Suprapubic skin (tissue), 3 donors: ENCODE measurements around the gene TEAD4.

Experiments used
- POLR2A ChIP-seq, 2 donors: fragments of 450-650 bp; IDR thresholded peaks; one replicate each; pipeline ENCODE4 v1.6.1; 2017; ENCODE audit warnings: antibody characterized with exemption in 2 of 2, mild to moderate bottlenecking in 2 of 2, moderate library complexity in 2 of 2
- TF ChIP-seq, protein P1 (sequence below), 2 donors: fragments of 200-600 bp in 1 of 2; fragments of 450-650 bp in 1 of 2; sonication (generic) in 1 of 2; IDR thresholded peaks; one replicate each; pipeline ENCODE4 v1.5.1; 2016 to 2019; ENCODE audit warnings: antibody characterized with exemption in 2 of 2, mild to moderate bottlenecking in 1 of 2, moderate library complexity in 1 of 2

DNA sequence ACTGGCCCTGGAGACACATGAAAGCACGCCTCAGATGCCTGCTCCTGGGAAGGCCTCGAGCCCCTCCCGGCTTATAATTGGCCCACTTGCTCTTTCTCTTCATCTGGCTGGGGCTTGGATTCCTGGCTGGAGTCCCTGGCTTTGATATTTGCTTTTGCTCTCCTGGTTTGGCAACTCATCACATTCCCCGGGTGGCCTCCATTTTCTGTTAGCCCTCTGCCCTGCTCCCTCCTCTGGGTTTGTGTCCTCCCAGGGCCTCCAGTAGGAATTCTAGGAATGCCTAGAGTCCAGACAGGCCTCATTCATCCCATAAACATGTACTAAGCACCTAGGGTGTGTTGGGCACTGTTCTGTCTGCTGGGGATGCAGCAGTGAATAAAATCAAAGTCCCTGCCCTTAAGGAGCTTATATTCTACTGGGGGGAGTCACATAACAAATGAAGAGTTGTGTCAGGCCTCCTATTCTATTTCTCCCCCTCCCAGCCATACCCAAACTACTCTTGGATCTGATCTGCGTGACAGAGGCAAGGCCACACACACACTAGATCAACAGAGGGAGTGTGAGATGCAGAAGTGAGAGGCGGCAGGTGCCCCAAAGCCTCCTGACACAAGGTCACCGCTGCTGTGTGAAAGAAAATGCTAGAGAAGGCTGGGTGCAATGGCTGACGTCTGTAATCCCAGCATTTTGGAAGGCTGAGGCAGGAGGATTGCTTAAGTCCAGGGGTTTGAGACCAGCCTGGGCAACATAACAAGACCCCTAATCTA, 96.7 kb downstream of the TEAD4 start:
- TF ChIP-seq, protein P1, sequence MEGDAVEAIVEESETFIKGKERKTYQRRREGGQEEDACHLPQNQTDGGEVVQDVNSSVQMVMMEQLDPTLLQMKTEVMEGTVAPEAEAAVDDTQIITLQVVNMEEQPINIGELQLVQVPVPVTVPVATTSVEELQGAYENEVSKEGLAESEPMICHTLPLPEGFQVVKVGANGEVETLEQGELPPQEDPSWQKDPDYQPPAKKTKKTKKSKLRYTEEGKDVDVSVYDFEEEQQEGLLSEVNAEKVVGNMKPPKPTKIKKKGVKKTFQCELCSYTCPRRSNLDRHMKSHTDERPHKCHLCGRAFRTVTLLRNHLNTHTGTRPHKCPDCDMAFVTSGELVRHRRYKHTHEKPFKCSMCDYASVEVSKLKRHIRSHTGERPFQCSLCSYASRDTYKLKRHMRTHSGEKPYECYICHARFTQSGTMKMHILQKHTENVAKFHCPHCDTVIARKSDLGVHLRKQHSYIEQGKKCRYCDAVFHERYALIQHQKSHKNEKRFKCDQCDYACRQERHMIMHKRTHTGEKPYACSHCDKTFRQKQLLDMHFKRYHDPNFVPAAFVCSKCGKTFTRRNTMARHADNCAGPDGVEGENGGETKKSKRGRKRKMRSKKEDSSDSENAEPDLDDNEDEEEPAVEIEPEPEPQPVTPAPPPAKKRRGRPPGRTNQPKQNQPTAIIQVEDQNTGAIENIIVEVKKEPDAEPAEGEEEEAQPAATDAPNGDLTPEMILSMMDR (IDR thresholded peaks at IDR 0.05), result no peak
- TF ChIP-seq POLR2A (IDR thresholded peaks at IDR 0.05), result no peak
